Measurements from ENCODE around the gene NAA15.
A peak's percentile ranks its signal among the peaks of the same experiment; 100 is the strongest.
"Not testable (repeated sequence)": the region's sequence is repeated elsewhere in the genome, so short reads cannot be mapped to it uniquely, and the experiment has no call there.

Gene NAA15

DNA sequence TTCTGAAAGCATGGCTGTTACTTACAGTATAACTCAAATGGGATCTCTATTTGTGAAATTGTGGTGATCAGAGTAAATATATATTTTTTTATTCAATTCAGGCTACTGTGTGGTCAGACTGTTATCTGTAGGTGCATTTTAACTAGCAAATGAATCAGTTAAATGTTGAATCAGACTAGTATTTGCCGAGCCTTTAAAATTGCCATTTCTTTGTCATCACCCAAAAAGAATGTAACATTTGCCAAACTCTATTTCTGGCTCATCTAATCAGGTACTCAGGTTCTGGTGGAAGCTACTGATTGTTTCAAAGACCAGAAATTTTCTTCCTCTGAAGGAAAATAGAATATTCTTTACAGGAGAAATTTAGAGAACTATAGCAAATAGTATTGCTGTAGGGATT is 1.8 kb upstream of the NAA15 start:
- no peak for DNase-seq

DNA sequence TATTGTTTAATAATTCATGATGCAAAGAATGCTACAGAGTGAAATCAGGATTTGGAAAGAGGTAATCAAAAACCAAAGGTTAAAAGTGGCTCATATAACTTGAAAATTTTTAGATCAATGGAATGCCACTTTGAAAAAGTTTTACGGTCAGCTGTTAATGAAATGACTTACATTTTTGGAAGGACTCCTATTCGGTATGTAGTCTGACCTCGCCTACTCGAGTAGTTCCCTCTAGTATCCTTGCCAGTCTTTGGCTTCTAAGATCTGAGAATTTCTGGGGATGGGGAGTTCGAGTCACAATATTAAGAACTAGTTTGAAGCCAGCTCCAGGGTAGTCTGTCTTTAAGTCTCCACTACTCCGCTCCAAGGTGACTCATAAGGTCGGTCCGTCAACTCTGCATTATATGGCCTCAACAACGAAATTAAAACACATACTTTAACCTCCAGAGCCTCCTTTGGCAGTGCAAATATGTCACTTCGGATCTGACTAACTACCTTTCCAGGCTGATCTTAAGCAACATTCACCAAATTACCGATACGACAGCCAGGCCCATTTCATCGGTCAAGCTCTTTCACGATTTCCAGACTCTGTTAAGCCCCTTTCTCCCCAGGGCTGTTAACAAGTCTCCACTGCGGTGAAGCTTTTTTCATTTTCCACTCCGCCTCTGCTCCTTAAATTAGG is 733 bp upstream of the NAA15 start:
- peak in 1 of 2 experiments; percentile 67 for DNase-seq

GRCh38 chr4:139301821-139302611 is 711 bp downstream of the NAA15 start, which contains the start of gene NDUFC1:
Gene NDUFC1, minus strand, starts transcription at chr4:139302477. Its CDS starts 6,679 bp downstream, at chr4:139295798.
- peak; percentile 27 to 70 for DNase-seq

- DNase-seq: no peak
Measured at GRCh38 chr4:139304920-139305319, 3.6 kb downstream of the NAA15 start.

GRCh38 chr4:139311909-139312308 is 10.6 kb downstream of the NAA15 start:
- no peak for DNase-seq

DNA sequence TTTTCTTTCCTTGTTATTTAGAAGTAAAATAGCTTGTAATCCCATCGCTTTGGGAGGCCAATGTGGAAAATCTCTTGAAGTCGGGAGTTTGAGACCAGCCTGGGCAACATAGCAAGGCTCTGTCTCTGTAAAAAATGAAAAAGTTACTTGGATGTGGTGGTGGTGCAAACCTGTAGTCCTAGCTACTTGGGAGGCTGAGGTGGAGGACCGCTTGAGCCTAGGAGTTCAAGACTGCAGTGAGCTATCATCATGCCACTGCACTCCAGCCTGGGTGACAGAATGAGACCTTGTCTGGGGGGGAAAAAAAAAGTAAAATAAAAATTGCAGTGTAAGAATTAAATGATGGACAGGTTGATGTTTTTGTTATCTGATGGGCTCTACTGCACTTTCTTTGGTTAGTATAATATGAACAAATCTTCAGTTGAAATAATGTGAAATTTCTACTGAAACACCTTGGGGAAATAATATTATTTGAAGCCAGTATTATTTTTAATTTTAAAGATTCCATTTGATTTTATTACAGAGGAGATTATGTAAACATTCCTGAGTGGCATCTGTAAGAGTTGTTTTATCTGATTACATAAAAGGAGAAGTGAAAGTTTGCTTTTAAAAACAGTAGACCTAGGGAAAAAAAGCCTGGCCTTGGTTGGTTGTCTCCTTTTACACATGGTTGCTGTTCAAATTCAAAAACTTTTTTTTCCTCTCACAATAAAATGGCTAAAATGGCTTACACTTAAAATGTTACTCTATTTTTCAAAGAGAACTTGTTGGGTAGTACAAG is 11.4 kb downstream of the NAA15 start:
- DNase-seq: no peak

GRCh38 chr4:139313414-139313813 is 12.1 kb downstream of the NAA15 start:
- DNase-seq: not testable (repeated sequence)

- no peak for DNase-seq
Measured at GRCh38 chr4:139314047-139314800, 12.9 kb downstream of the NAA15 start.

DNA sequence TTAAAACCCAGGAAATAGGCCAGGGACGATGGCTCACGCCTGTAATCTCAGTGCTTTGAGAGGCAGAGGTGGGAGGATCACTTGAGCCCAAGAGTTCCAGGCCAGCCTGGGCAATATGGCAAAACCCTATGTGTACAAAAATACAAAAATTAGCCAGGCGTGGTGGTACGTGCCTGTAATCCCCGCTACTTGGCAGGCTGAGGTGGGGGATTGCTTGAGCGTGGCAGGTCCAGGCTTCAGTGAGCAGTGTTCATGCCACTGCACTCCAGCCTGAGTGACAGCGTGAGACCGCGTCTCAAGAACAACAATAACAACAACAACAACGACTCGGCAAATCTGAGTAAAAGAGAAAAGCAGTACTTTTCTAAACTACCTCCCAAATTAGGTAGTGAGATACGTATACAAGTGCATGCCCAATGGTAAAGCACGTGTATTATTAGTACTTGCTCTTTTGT is 13.9 kb downstream of the NAA15 start:
- no peak for DNase-seq

DNA sequence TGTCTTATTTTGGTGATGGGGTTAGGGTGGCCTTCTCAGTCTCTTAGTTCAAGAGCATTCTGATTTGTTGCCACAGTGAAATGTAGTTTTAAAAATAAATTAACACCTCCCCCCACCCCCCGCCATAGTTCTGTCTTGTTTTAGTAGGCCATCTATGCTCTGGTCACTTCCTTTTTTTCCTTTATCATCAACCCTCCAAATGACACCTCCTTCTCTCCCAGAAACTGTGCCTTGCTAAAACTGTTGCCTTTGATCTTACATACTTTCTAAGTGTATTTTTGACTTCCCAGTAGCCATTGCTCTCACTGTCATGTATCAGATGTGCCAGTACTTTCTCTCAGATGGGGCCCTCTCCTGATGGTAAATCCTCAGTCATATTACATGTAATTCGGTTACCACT is 15.4 kb downstream of the NAA15 start:
- no peak for DNase-seq

DNA sequence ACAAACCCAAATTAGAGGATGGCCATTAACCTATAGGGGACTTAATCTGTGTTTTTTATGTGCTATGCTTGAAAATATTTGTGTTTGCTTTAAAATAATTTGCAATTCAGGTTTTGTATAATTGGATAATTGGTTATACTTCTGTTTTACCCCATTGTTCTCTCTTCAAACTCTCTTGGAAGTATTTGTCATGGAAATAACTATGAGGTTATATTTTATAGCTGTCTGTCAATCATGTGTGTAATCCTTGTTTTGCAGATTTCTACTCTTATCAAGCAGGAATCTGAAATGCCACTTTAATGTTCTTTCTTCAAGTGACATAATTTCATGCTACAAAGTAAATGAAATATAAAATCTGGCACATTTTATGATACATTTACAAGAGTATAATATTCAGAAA is 16.3 kb downstream of the NAA15 start:
- no peak for DNase-seq

DNA sequence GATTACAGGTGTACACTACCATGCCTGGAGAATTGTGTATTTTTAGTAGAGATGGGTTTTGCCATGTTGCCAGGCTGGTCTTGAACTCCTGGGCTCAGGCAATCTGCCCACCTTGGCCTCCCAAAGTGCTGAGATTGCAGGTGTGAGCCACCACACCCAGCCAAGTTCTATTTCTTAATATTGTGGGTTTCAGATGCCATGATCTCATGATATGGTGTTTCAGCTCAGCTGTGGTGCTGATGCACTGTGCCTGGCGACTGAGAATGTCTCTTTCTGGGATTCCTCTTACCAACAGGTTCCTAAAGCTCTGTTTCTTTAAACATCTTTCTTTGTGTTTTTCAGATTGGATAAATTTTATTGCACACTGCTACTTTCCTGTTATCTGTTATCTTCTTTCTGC is 18.3 kb downstream of the NAA15 start:
- DNase-seq: no peak

DNA sequence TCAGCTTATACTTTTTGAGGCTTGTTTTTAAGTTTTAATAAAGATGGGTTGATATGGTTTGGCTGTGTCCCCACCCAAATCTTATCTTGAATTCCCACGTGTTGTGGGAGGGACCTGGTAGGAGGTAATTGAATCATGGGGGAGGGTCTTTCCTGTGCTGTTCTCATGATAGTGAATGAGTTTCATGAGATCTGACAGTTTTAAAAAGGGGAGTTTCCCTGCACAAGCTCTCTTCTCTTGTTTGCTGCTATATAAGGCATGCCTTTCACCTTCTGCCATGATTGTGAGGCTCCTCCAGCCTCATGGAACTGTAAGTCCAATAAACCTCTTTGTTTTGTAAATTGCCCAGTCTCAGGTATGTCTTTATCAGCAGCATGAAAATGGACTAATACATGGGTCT is 20.8 kb downstream of the NAA15 start:
- not testable (repeated sequence) for DNase-seq

DNA sequence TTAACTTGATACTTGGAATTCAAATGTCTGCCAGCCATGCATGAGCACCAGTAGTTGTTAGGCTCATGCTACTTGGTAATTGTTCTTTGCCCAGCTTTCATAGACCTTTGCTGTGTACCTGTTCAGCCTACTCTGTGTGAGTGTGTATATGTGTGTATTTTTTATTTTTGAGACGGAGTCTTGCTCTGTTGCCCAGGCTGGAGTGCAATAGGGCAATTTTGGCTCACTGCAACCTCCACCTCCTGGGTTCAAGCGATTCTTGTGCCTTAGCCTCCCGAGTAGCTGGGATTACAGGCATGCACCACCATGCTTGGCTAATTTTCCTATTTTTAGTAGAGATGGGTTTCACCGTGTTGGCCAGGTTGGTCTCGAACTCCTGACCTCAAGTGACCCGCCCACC is 21.2 kb downstream of the NAA15 start:
- not testable (repeated sequence) for DNase-seq

DNA sequence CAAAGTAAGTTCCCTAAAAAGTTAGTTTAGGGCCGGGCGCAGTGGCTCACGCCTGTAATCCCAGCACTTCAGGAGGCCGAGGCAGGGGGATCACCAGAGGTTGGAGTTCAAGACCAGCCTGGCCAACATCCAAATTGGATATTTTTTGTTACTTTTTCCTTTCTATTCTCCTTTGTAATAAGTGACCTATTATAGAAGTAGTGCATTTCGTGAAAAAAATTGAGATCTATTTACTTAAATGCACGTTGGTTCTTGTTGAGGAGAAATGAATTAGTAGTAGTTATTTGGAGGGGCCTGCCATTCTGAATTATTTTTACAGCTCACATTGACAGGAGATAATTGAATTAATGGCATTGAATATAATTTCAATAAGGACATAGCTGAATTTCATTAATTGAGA is 23.3 kb downstream of the NAA15 start:
- no peak for DNase-seq

DNA sequence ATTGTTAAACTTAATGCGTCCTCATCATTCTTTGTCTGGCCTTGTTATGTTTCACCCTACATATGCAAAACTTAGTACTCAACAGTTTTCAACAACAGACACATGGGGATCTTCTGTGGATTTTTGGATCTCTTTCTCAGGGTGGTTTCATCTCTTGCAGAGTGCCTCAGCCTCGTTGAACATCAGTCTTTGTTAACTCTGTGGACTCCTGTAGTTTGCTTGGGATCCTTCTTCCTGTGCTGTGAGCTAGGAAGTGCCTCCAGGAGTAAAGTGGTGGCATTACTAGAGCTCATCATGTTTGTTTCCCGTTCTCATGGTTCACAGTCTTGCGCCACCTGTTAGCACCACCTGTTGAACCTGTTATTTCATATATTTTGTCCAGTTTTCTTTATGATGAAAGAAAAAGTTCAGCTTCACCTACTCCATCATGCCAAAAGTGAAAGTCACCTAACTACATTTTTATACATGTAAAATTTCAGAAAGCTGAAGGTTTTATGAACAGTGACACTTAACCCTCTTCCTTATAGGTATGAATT is 28.4 kb downstream of the NAA15 start:
- no peak for DNase-seq

DNA sequence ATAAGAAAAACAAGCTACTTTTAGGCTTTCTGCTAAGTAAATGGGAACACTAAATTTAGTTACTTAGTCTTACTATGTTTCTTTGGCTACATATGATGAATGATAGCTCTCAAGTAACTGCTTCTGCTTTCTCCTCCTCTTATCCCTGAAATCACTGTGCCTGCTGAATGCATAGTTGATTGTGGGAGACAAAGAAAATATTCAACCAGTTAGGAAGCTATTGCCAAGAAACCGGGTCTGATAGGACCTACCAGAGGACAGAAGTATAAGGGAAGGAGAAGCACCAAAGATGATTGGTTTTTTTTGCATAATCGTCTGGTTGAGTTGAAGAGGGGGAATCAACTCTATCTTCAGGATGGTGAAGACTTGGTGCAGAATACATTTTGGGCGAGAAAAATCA is 29.0 kb downstream of the NAA15 start:
- no peak for DNase-seq

DNA sequence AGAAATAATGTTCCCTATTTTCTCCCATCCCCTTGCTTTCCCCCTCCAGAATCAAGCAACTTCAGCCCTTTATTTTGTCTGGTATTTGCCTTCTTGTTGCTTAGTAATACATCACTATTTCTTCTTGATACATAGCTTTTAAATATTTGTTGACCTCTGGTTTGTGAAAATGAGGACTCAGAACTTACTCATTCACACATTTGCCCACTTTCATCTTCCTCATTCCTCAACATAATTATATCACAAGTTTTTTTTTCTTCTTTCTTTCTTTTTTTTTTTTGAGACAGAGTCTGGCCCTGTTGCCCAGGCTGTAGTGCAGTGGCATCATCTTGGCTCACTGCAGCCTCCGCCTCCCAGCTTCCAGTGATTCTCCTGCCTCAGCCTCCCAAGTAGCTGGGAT is 29.9 kb downstream of the NAA15 start:
- no peak for DNase-seq

GRCh38 chr4:139333046-139333445 is 31.7 kb downstream of the NAA15 start:
- DNase-seq: no peak

GRCh38 chr4:139337612-139338011 is 36.3 kb downstream of the NAA15 start:
- DNase-seq: no peak

DNA sequence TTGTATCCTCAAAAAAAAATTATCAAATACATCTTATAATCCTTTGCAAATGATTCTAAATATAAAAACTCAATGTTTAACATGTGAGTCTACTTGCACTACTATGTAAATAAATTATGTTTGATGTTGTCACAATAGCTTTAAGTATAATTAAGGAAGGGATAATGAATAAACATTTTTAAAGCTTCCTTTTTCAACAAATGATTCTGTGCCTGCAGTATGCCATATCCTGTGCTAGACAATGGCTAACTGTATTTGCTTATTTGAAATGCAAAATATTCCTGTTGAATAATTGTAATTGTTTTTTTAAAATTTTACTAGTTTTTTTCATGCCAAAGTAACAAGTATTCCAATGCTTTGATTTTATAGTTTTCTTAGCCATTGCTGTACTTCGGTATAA is 60.0 kb downstream of the NAA15 start:
- no peak for DNase-seq

- DNase-seq: no peak
Measured at GRCh38 chr4:139367421-139368090, 66.3 kb downstream of the NAA15 start.
